Breast epithelium (tissue), 4 donors: Measurements from ENCODE around the gene LHX1. TPM values are rescaled to one million over a fixed set of nuclear protein-coding genes. Genes with fewer than 3 reads are reported as not detected.

ENCODE experiments used
- DNase-seq, 2 donors: peaks; one replicate each; pipeline ENCODE4 v3.0.0-alpha.2; 2019; ENCODE audit warnings: low spot score in 2 of 2
- H3K27ac ChIP-seq, 2 donors: fragments of 200-600 bp; sonication (generic) in 1 of 2; one replicate each; pipeline ENCODE4 v1.5.1; 2016 to 2019; ENCODE audit warnings: mild to moderate bottlenecking in 1 of 2
- H3K27me3 ChIP-seq, 2 donors: fragments of 200-600 bp; sonication (generic) in 1 of 2; one replicate each; pipeline versions ENCODE4 v1.5.1 to v1.6.0; 2017 to 2019; ENCODE audit warnings: control low read depth in 1 of 2, mild to moderate bottlenecking in 1 of 2
- H3K36me3 ChIP-seq: fragments of 200-600 bp; one replicate; pipeline ENCODE4 v1.5.1; 2019
- H3K4me1 ChIP-seq, 2 donors: fragments of 200-600 bp; sonication (generic); one replicate each; pipeline ENCODE4 v1.5.1; 2016 to 2019; ENCODE audit warnings: control low read depth in 1 of 2
- H3K4me3 ChIP-seq, 3 donors: fragments of 200-600 bp; sonication (generic); 1 replicate in 2 of 3; 2 replicates in 1 of 3; pipeline ENCODE4 v1.5.1; 2016 to 2019; ENCODE audit warnings: mild to moderate bottlenecking in 3 of 3, moderate library complexity in 2 of 3
- H3K9me3 ChIP-seq, 2 donors: fragments of 200-600 bp; sonication (generic) in 1 of 2; one replicate each; pipeline ENCODE4 v1.5.1; 2016 to 2019; ENCODE audit warnings: control low read depth in 1 of 2
- CTCF ChIP-seq, 3 donors: fragments of 450-650 bp; IDR thresholded peaks; one replicate each; pipeline ENCODE4 v1.5.1; 2016 to 2017; ENCODE audit warnings: antibody characterized with exemption in 3 of 3, mild to moderate bottlenecking in 3 of 3, moderate library complexity in 3 of 3
- POLR2A ChIP-seq: fragments of 450-650 bp; IDR thresholded peaks from one replicate; pipeline ENCODE4 v1.6.1; 2016; ENCODE audit warnings: antibody characterized with exemption, mild to moderate bottlenecking, moderate library complexity
- POLR2AphosphoS5 ChIP-seq, 3 donors: sonication (generic); formaldehyde crosslinking; IDR thresholded peaks; one replicate each; pipeline ENCODE4 v1.6.1; 2017; ENCODE audit warnings: antibody characterized with exemption in 3 of 3
- intact Hi-C: fragments of 100-400 bp; cut with DNase I; formaldehyde crosslinking; loops from one replicate; pipeline ENCODE4 v1.15.1; 2023; ENCODE audit warnings: low total_unique reads
- total RNA-seq, 3 donors: library from RNA; depleted of rRNA; stranded (reverse); fragments of >200 nt; gene quantifications; one replicate each; pipeline ENCODE4 v1.1.0, GENCODE V29; 2016

The LHX1 gene
- total RNA-seq: not detected

DNA sequence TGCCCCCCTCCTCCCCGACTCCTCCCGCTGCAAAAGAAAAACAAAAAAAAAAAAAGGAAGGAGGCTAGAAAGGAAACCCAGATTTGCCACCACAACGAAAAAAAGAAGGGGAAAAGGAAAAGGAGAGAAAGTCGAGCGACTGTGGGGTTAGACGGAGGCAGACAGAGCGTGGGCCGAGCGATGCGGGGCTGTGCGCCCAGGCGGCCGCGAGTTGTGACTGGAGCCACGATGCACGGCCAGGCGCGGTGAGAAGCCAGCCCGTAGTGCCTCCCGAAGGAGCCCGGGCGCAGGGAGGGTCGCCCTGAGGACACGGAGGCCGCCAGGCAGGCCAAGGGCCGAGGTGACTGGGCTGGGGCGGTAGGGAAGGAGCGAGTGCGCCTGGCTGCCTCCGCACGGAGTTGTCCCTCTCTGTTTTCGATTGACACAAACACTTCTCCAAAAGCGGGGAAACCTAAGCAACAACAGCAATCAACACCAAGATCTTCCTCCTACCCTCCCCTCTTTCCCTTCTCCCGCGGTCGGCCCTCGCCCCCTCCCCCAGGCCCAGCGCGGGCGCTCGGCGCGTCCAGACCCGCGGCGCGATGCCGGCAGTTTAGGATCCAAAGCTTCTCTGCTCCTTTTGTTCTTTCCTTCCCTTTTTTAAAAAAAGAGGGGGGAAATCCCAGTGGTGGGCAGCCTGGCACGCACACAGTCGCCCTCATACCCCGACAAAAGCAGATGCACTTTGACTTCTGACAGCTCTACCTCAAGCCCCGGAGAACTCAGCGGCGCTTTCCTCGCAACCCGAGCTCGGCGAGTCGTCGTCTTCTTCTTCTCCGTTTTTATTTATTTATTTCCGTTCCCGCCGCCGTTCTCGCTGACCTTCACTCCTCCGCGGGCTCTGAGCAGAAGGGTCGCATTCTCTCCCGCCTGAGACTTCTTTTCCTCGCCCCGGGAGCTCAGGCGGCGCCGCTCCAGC lies at the start of gene LHX1:
TSS of gene LHX1 (plus strand) at position 475 of the 958 bp plus-strand sequence. CDS start 723 bp downstream, outside the sequence.
- TF ChIP-seq POLR2A (no peak), POLR2AphosphoS5 (IDR thresholded peaks at IDR 0.05) (peak in 1 of 3 donors; percentile 34)
- H3K27ac ChIP-seq: no peak within 1 kb of the TSS
- H3K9me3 ChIP-seq: no peaks in the 10 kb centered on the region
- intact Hi-C loops: no loop called here
- no peak for DNase-seq
- H3K4me1 ChIP-seq: peaks cover 21 to 30% of the 10 kb centered on the region in 2 donors
- no peaks in the 10 kb centered on the region for H3K36me3 ChIP-seq
- H3K4me3 ChIP-seq: peak within 1 kb of the TSS in 2 of 3 donors; percentile 5 to 54
- peaks cover 50 to 100% of the 10 kb centered on the region in 2 donors for H3K27me3 ChIP-seq

DNA sequence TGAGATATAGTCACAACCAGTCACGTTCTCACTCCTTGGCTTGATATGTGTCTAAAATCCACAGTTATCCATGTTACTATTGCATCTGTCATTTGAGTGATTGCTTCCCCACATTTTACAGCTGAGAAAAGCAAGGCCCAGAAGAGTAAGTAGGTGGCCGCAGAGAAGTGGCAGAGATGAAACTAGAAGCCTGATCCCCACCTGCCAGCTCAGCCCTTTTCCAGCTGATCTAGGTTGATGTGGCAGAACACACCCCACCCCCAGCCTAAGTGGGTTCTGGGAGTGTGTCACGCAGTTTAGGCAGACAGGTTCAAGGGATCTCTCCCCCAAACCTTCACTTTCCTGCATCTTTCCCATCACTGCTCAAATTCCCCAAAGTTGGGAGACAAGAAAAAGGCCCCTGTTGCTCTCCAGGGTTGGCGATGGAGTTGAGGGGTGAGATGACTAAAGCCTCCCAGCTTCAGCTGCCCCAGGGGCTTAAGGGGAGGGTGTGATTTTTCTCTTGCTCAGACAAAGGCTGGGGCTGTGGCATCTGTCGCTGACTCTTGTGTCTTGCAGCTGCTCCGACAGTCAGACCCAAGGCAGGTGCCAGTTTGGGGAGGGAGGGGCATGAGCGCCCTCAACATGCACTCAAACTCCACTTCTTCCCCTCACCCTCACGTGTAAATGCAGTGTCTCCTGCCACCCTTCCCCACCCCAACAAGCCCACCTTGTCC lies 48.9 kb upstream of the LHX1 start:
- intact Hi-C loops: no loop called here
- H3K27ac ChIP-seq: no peak overlapping the region
- peaks cover 0 to 62% of the 10 kb centered on the region in 2 donors for H3K27me3 ChIP-seq
- no peak overlapping the region for H3K4me3 ChIP-seq
- TF ChIP-seq POLR2A (no peak), POLR2AphosphoS5 (IDR thresholded peaks at IDR 0.05) (no peak), CTCF (IDR thresholded peaks at IDR 0.05) (no peak)
- H3K9me3 ChIP-seq: no peaks in the 10 kb centered on the region
- no peaks in the 10 kb centered on the region for H3K4me1 ChIP-seq
- no peak for DNase-seq
- no peaks in the 10 kb centered on the region for H3K36me3 ChIP-seq

DNA sequence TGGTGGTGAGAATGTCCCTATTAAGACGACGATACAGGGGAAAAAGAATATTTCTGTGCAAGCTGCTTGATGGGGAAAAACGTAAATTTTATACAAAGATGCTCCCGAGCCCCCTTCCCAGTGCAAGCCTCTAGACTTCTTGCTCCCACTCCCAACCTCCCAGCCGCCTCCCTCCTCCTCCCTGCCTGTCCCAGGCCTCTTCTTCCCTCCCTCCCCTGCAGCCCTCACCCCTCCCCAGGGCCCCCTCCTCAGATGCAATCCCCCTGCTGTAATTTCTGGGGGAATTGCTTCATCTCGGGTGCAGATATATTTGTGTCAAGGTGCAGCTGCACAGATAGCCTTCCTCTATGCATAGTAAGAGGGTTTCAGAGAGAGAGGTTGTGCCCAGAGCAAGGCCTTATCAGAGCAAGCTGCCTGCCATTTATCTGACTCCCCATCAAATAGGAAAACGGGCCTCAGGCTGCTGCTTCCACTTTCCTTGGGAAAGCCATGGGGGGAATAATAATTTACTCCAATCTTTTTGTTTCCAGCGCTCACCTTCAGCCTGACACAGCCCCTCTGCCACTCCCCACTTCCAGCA lies 47.4 kb upstream of the LHX1 start:
- Histone ChIP-seq H3K27ac (no peak overlapping the region), H3K9me3 (no peaks in the 10 kb centered on the region), H3K4me3 (no peak overlapping the region), H3K36me3 (no peaks in the 10 kb centered on the region), H3K27me3 (peaks cover 0 to 51% of the 10 kb centered on the region in 2 donors), H3K4me1 (no peaks in the 10 kb centered on the region)
- TF ChIP-seq POLR2A: no peak
- TF ChIP-seq POLR2AphosphoS5 (IDR thresholded peaks at IDR 0.05): no peak
- TF ChIP-seq CTCF (IDR thresholded peaks at IDR 0.05): no peak
- intact Hi-C loops: no loop called here
- DNase-seq: no peak

- H3K4me3 ChIP-seq: no peak overlapping the region
- no peaks in the 10 kb centered on the region for H3K36me3 ChIP-seq
- peaks cover 0 to 48% of the 10 kb centered on the region in 2 donors for H3K27me3 ChIP-seq
- no peak for TF ChIP-seq POLR2A
- DNase-seq: no peak
- no peaks in the 10 kb centered on the region for H3K9me3 ChIP-seq
- H3K27ac ChIP-seq: no peak overlapping the region
- H3K4me1 ChIP-seq: no peaks in the 10 kb centered on the region
- intact Hi-C loops: no loop called here
Measured at GRCh38 chr17:36890398-36891168, 46.7 kb upstream of the LHX1 start.

DNA sequence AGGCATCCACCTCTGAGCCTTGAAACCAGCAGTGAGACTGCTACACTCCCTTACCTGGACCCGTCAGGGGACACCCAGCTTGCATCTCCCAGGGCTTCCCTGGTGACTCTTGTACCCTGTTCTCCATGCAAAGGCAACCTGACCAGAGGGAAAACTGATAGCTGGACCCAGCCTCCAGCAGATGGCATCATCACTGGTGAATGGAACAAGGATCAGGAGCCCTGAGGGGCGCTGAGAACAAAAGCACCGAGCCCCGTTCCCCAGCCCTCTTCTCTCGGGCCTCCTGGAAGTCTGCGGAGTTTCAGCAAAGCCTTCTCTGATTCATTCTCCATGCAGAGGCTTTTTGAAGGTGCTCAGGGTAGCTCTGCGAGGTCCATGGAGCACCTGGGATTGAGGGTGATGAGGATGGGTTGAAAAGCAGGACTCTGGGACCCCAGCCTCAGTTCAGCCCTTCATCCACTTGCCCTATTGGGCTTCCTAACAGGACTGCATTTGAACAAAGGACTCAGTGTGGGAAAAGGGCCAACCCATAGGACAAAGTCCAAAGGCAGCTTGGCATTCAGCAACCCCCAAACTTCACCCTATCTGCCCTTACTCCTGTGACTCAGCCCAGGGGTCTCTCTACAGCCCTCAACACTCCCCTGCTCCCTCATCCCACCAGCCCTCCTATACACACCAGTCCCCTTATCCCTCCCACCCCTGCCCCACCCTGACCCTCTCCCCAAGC lies 45.0 kb upstream of the LHX1 start:
- no peak overlapping the region for H3K4me3 ChIP-seq
- no peak for DNase-seq
- H3K27ac ChIP-seq: no peak overlapping the region
- H3K27me3 ChIP-seq: peaks cover 0 to 37% of the 10 kb centered on the region in 2 donors
- no peak for TF ChIP-seq CTCF (IDR thresholded peaks at IDR 0.05)
- no peak for TF ChIP-seq POLR2AphosphoS5 (IDR thresholded peaks at IDR 0.05)
- no peak for TF ChIP-seq POLR2A
- H3K36me3 ChIP-seq: no peaks in the 10 kb centered on the region
- intact Hi-C loops: no loop called here
- H3K9me3 ChIP-seq: no peaks in the 10 kb centered on the region
- H3K4me1 ChIP-seq: no peaks in the 10 kb centered on the region
